Erythroblast (primary cell): ENCODE results near the gene DBN1.

ENCODE experiments used
- GATA1 ChIP-seq: IDR thresholded peaks from 2 replicates; pipeline ENCODE4 v1.6.1; 2011; ENCODE audit warnings: low read depth, mild to moderate bottlenecking, control low read depth, low read length, moderate library complexity
- POLR2A ChIP-seq: IDR thresholded peaks from 2 replicates; pipeline ENCODE4 v1.6.1; 2011; ENCODE audit warnings: mild to moderate bottlenecking, low read length

GRCh38 chr5:177444106-177445051, 29.1 kb downstream of the DBN1 start:
- peak; percentile 45 for TF ChIP-seq POLR2A
- no peak for TF ChIP-seq GATA1
